KMS-11 (cell line): Measurements from ENCODE around the gene CD247.

Experiments used
- H2AFZ ChIP-seq: fragments of 200-600 bp; sonication (generic); 2 replicates; pipeline ENCODE4 v1.6.1; 2016; ENCODE audit warnings: antibody characterized with exemption, mixed run types, low read depth
- H3K27ac ChIP-seq: fragments of 200-600 bp; sonication (generic); 2 replicates; pipeline ENCODE4 v1.6.1; 2016; ENCODE audit warnings: mild to moderate bottlenecking, mixed run types
- H3K27me3 ChIP-seq: fragments of 200-600 bp; sonication (generic); 2 replicates; pipeline ENCODE4 v1.6.1; 2017; ENCODE audit warnings: mild to moderate bottlenecking, low read depth, mixed run types, moderate library complexity; ENCODE audit not compliant: insufficient read depth
- H3K36me3 ChIP-seq: fragments of 200-600 bp; sonication (generic); 2 replicates; pipeline ENCODE4 v1.6.1; 2017; ENCODE audit warnings: mild to moderate bottlenecking, mixed run types; ENCODE audit not compliant: insufficient read depth
- H3K4me1 ChIP-seq: fragments of 200-600 bp; sonication (generic); 2 replicates; pipeline ENCODE4 v1.6.1; 2016; ENCODE audit warnings: mild to moderate bottlenecking, low read depth, mixed run types; ENCODE audit not compliant: poor library complexity, severe bottlenecking
- H3K4me2 ChIP-seq: fragments of 200-600 bp; sonication (generic); 2 replicates; pipeline ENCODE4 v1.7.0; 2016; ENCODE audit warnings: mild to moderate bottlenecking, mixed run types
- H3K4me3 ChIP-seq: fragments of 200-600 bp; sonication (generic); IDR thresholded peaks from 2 replicates; pipeline ENCODE4 v1.6.1; 2017; ENCODE audit warnings: low read depth, low read length, mixed read lengths; ENCODE audit not compliant: insufficient read depth
- H3K79me2 ChIP-seq: fragments of 200-600 bp; sonication (generic); 2 replicates; pipeline ENCODE4 v1.6.1; 2016; ENCODE audit warnings: low read depth, mixed run types; ENCODE audit not compliant: insufficient read depth
- H3K9ac ChIP-seq: fragments of 200-600 bp; sonication (generic); 2 replicates; pipeline ENCODE4 v1.6.1; 2016; ENCODE audit warnings: mild to moderate bottlenecking, mixed run types
- H4K20me1 ChIP-seq: fragments of 200-600 bp; sonication (generic); 2 replicates; pipeline ENCODE4 v1.6.1; 2016; ENCODE audit warnings: mild to moderate bottlenecking, mixed run types; ENCODE audit not compliant: insufficient read depth
- CTCF ChIP-seq: fragments of 200-600 bp; sonication (generic); conservative IDR thresholded peaks from 2 replicates; pipeline ENCODE4 v1.6.1; 2017; ENCODE audit warnings: low read depth, mild to moderate bottlenecking, antibody characterized with exemption, low read length, moderate library complexity, mixed read lengths

The CD247 gene

DNA sequence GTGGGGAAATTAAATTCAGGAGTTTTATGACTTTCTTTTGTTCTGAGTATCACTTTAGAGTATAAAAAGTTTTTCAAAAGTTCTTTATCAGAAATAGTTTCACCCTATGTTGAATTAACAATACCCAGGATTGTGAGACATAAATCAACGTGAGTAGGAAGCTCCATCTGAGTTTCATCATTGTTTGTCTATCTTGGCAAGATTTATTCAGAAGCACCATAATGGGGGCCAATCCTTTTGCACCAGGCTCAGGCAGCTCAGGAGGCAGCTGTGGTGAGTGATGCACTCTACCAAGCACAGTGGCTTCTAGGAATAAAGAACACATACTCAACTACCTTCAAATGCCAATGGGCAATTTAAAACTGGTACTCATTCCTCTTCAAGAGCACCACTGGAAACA is 23.3 kb upstream of the CD247 start:
- Histone ChIP-seq H3K79me2 (peaks cover 22% of the 10 kb centered on the region), H3K27me3 (no peaks in the 10 kb centered on the region), H3K9ac (peak overlapping the region; percentile 33; the same call in 1 of the 2 replicates), H3K36me3 (peaks cover 23% of the 10 kb centered on the region; the same call in 1 of the 2 replicates), H3K4me2 (peak overlapping the region; percentile 90), H3K4me3 (peak overlapping the region; percentile 79), H3K27ac (peak overlapping the region; percentile 90), H4K20me1 (no peaks in the 10 kb centered on the region), H2AFZ (no peak overlapping the region), H3K4me1 (peaks cover 99% of the 10 kb centered on the region)
- TF ChIP-seq CTCF = no peak

- no peak for TF ChIP-seq CTCF
- Histone ChIP-seq H3K27me3 (no peaks in the 10 kb centered on the region), H3K27ac (peak overlapping the region; percentile 90), H3K4me2 (peak overlapping the region; percentile 90), H2AFZ (no peak overlapping the region), H3K9ac (peak overlapping the region; percentile 22; the same call in 1 of the 2 replicates), H3K79me2 (peaks cover 16% of the 10 kb centered on the region; the same call in 1 of the 2 replicates), H4K20me1 (no peaks in the 10 kb centered on the region), H3K4me1 (peaks cover 93% of the 10 kb centered on the region), H3K36me3 (peaks cover 21% of the 10 kb centered on the region; the same call in 1 of the 2 replicates), H3K4me3 (no peak overlapping the region)
These were observed 22.7 kb upstream of the CD247 start for GRCh38 chr1:167541003-167541402.

DNA sequence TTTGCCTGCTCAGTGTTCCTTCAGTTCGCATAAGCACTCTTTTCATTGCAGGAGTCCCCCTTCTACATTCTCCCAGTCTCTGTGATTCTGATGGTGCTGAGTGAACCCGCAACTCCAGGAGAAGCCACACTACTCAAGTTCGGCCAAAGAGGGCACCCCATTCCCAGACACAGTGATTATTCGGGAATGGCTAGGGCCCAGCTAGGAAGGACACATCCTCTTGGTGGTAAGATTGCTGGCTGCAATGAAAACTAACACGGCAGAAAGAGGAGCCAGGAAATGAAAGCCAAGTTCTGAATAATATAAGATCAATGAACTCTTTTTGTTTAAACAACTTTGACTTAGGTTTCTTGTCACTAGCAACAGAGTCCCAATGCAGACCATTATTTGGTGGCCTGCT is 20.3 kb upstream of the CD247 start:
- Histone ChIP-seq H3K27ac (peak overlapping the region; percentile 90), H3K36me3 (0 out of 2 replicates have a peak, but pooled peaks cover 8% of the 10 kb centered on the region), H3K27me3 (no peaks in the 10 kb centered on the region), H3K4me1 (peaks cover 76% of the 10 kb centered on the region), H4K20me1 (no peaks in the 10 kb centered on the region), H2AFZ (peak overlapping the region; percentile 28; the same call in 1 of the 2 replicates), H3K9ac (peak overlapping the region; percentile 49), H3K4me2 (peak overlapping the region; percentile 90), H3K4me3 (no peak overlapping the region), H3K79me2 (no peaks in the 10 kb centered on the region)
- no peak for TF ChIP-seq CTCF

DNA sequence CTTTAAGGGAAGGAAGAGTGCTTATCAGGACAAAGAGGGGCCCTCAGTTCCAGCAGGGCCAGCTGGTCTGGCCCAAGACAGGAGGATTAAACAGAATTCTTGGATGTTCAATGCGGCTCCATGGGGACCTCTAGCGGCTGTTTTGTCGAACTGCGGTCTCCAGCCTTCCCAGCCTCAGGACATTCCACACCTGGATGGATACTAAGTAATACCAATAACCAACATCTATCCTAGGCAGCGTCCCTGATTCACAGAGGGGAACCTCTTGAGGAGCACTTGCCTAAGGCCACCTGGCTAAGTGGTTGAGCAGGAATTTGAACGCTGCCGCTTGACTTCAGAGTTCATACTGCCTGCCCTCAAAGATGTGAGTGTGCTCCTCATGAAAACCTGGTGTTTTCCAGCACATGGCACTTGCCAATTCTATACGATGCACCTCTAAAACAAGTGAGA is 15.5 kb upstream of the CD247 start:
- Histone ChIP-seq H3K4me2 (0 out of 2 replicates have a peak overlapping the region, but pooled peaks have one; percentile 7), H4K20me1 (no peaks in the 10 kb centered on the region), H3K79me2 (no peaks in the 10 kb centered on the region), H2AFZ (peak overlapping the region; percentile 32; the same call in 1 of the 2 replicates), H3K4me3 (no peak overlapping the region), H3K9ac (no peak overlapping the region), H3K4me1 (peaks cover 32% of the 10 kb centered on the region), H3K36me3 (no peaks in the 10 kb centered on the region), H3K27ac (no peak overlapping the region), H3K27me3 (no peaks in the 10 kb centered on the region)
- peak; percentile 99 for TF ChIP-seq CTCF
